Epithelial cell of proximal tubule (primary cell): ENCODE measurements around the gene IGFBP3. TPM values are rescaled to one million over a fixed set of nuclear protein-coding genes. Genes with fewer than 3 reads are reported as not detected.

Experiments used
- DNase-seq: peaks from one replicate; pipeline ENCODE4 v3.0.0-alpha.2; 2011; ENCODE audit warnings: low read depth
- H3K4me3 ChIP-seq: 2 replicates; pipeline ENCODE4 v1.5.1; 2011; ENCODE audit warnings: low read depth, mild to moderate bottlenecking, low read length
- CTCF ChIP-seq: conservative IDR thresholded peaks from 2 replicates; pipeline ENCODE4 v1.5.1; 2012; ENCODE audit warnings: low read depth, mild to moderate bottlenecking, low read length
- total RNA-seq: library from RNA; depleted of rRNA; stranded (reverse); fragments of >200 nt; gene quantifications from 2 replicates; pipeline ENCODE4 v1.2.3, GENCODE V29; 2015

Gene IGFBP3
- total RNA-seq, 1 donor from 2014 or later: 338 TPM

GRCh38 chr7:45893996-45894664 lies 26.9 kb downstream of the IGFBP3 start:
- H3K4me3 ChIP-seq: no peak overlapping the region
- no peak for DNase-seq
- TF ChIP-seq CTCF: no peak

GRCh38 chr7:45893374-45893995 lies 27.6 kb downstream of the IGFBP3 start:
- no peak for DNase-seq
- H3K4me3 ChIP-seq: no peak overlapping the region
- no peak for TF ChIP-seq CTCF

- no peak for DNase-seq
- TF ChIP-seq CTCF: no peak
Measured at GRCh38 chr7:45892407-45893035, 28.6 kb downstream of the IGFBP3 start.

GRCh38 chr7:45891462-45892402 lies 29.3 kb downstream of the IGFBP3 start:
- no peak for DNase-seq
- H3K4me3 ChIP-seq: no peak overlapping the region
- no peak for TF ChIP-seq CTCF

More at GRCh38 chr7:45892407-45893035, 28.6 kb downstream of the IGFBP3 start:
- H3K4me3 ChIP-seq: no peak overlapping the region

- H3K4me3 ChIP-seq: no peak overlapping the region
- TF ChIP-seq CTCF: peak; percentile 69
- no peak for DNase-seq
Measured at GRCh38 chr7:45890902-45891461, 30.1 kb downstream of the IGFBP3 start.

- no peak overlapping the region for H3K4me3 ChIP-seq
- no peak for DNase-seq
- no peak for TF ChIP-seq CTCF
Measured at GRCh38 chr7:45890125-45890901, 30.8 kb downstream of the IGFBP3 start.
